GM19238 (cell line): ENCODE data around the gene RHOC.
A peak's percentile ranks its signal among the peaks of the same experiment; 100 is the strongest.

Source experiments
- DNase-seq: peaks from one replicate; pipeline ENCODE4 v3.0.0; 2011; ENCODE audit warnings: low spot score; ENCODE audit not compliant: insufficient read length

The RHOC gene

GRCh38 chr1:112702420-112703261 is 4.3 kb downstream of the RHOC start:
- no peak for DNase-seq

- DNase-seq: no peak
Observed at GRCh38 chr1:112702067-112702395, 4.9 kb downstream of the RHOC start.

- no peak for DNase-seq
Observed at GRCh38 chr1:112701227-112702066, 5.5 kb downstream of the RHOC start.

GRCh38 chr1:112700290-112701226 is 6.4 kb downstream of the RHOC start:
- peak; percentile 66 for DNase-seq

- DNase-seq: no peak
Observed at GRCh38 chr1:112699425-112700144, 7.3 kb downstream of the RHOC start.

GRCh38 chr1:112698366-112699310 is 8.3 kb downstream of the RHOC start:
- DNase-seq: no peak

- DNase-seq: no peak
Observed at GRCh38 chr1:112697781-112698201, 9.1 kb downstream of the RHOC start.

GRCh38 chr1:112696578-112697314 is 10.2 kb downstream of the RHOC start:
- DNase-seq: no peak

- DNase-seq: no peak
Observed at GRCh38 chr1:112695276-112695675, 11.7 kb downstream of the RHOC start.

- no peak for DNase-seq
Observed at GRCh38 chr1:112694363-112694929, 12.5 kb downstream of the RHOC start.

- no peak for DNase-seq
Observed at GRCh38 chr1:112693821-112694220, 13.1 kb downstream of the RHOC start.

- no peak for DNase-seq
Observed at GRCh38 chr1:112692681-112693080, 14.2 kb downstream of the RHOC start.

GRCh38 chr1:112689842-112690237 is 17.1 kb downstream of the RHOC start:
- no peak for DNase-seq

- DNase-seq: no peak
Observed at GRCh38 chr1:112689196-112689841, 17.6 kb downstream of the RHOC start.

GRCh38 chr1:112688781-112689193 is 18.1 kb downstream of the RHOC start:
- no peak for DNase-seq

GRCh38 chr1:112687785-112688496 is 19.0 kb downstream of the RHOC start:
- no peak for DNase-seq

- no peak for DNase-seq
Observed at GRCh38 chr1:112687361-112687760, 19.6 kb downstream of the RHOC start.
